Measurements from ENCODE around the gene MATN3.

- TF ChIP-seq EZH2 (IDR thresholded peaks at IDR 0.05; ENCODE audit: low read depth) = no peak
- TF ChIP-seq CTCF (conservative IDR thresholded peaks at IDR 0.05) = no peak
Observed at GRCh38 chr2:19963386-19963785, 49.1 kb downstream of the MATN3 start.
